ENCODE results near the gene HYAL2. TPM values are rescaled to one million over a fixed set of nuclear protein-coding genes. Genes with fewer than 3 reads are reported as not detected.

HYAL2 gene, protein sequence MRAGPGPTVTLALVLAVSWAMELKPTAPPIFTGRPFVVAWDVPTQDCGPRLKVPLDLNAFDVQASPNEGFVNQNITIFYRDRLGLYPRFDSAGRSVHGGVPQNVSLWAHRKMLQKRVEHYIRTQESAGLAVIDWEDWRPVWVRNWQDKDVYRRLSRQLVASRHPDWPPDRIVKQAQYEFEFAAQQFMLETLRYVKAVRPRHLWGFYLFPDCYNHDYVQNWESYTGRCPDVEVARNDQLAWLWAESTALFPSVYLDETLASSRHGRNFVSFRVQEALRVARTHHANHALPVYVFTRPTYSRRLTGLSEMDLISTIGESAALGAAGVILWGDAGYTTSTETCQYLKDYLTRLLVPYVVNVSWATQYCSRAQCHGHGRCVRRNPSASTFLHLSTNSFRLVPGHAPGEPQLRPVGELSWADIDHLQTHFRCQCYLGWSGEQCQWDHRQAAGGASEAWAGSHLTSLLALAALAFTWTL
- 7.8 and 27.0 TPM in 2 replicates for total RNA-seq (ENCODE audit: low replicate concordance)

DNA sequence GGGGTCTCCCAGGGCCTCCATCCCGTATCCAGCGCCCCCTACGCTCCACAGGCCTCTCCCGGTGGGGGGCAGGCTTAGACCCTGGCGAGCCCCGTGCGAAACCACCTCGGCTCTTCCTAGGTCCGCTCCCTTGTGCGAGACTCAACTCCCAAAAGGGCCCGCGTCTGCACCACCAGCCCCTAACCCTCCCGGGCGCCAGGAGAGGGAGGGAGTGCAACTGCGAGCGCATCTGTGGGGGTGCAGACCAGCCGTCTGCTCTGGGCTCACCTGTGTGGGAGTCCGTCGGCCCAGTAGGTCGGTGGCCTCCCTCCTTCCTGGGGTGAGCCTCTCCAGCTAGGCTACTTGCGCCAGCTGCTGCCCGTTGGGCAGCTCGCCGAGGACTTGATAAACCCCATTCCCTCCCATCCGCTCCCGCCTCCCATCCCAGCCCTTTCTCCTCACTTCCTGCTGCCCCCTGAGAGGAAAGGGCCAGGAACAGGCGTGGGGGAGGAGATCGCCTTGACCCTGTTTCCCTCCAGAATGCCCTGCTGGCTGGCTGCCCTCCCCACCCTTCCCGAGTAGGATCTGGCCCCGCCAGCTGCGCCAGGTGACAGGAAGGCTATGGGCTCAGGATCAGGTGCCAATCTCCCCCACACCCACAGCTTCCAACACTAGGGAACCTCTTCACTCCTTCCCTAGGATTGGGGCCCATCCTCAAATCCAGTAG, at the start of gene HYAL2:
HYAL2 (minus strand) TSS at position 360 of the 706 bp plus-strand sequence. CDS start 2,256 bp downstream, outside the sequence.
- no peak for TF ChIP-seq CTCF (IDR thresholded peaks at IDR 0.05; ENCODE audit: insufficient read depth, low read length)
- DNase-seq (ENCODE audit: low read depth) = no peak

GRCh38 chr3:50371133-50371685, 48.7 kb upstream of the HYAL2 start:
- no peak for TF ChIP-seq CTCF (IDR thresholded peaks at IDR 0.05; ENCODE audit: insufficient read depth, low read length)
- peak; percentile 28 for DNase-seq (ENCODE audit: low read depth)
- H3K4me3 ChIP-seq (ENCODE audit: low read depth, low read length) = no peak overlapping the region

More for the DNA sequence above, at the start of gene HYAL2:
- peak within 1 kb of the TSS; percentile 84 for H3K4me3 ChIP-seq (ENCODE audit: low read depth, low read length)

DNA sequence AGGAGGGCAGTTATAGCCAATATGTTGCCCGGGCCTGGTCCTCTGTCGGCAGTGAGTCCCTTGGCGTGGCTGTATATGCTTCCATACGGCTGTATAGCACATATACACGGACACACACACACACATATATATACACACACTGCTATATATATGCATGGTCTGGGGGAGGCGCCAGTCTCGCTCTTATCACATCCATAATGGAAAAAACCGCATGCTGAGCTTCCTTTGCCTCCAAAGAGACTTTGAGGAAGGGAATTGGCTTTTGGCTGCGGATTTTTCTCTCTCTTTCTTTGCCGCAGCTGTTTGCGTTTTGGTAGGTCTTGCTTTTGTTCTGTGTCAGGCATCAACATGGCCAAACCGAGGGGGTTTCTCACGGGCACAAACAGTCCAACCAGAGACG, 48.0 kb upstream of the HYAL2 start:
- no peak for TF ChIP-seq CTCF (IDR thresholded peaks at IDR 0.05; ENCODE audit: insufficient read depth, low read length)
- no peak for DNase-seq (ENCODE audit: low read depth)
- H3K4me3 ChIP-seq (ENCODE audit: low read depth, low read length) = no peak overlapping the region

GRCh38 chr3:50369012-50369670, 46.6 kb upstream of the HYAL2 start:
- no peak for DNase-seq (ENCODE audit: low read depth)
- TF ChIP-seq CTCF (IDR thresholded peaks at IDR 0.05; ENCODE audit: insufficient read depth, low read length) = no peak
- no peak overlapping the region for H3K4me3 ChIP-seq (ENCODE audit: low read depth, low read length)

GRCh38 chr3:50365842-50366220, 43.3 kb upstream of the HYAL2 start:
- TF ChIP-seq CTCF (IDR thresholded peaks at IDR 0.05; ENCODE audit: insufficient read depth, low read length) = no peak
- no peak for DNase-seq (ENCODE audit: low read depth)
- no peak overlapping the region for H3K4me3 ChIP-seq (ENCODE audit: low read depth, low read length)

GRCh38 chr3:50365080-50365841, 42.7 kb upstream of the HYAL2 start:
- DNase-seq (ENCODE audit: low read depth) = peak; percentile 46
- H3K4me3 ChIP-seq (ENCODE audit: low read depth, low read length) = peak overlapping the region; percentile 63
- TF ChIP-seq CTCF (IDR thresholded peaks at IDR 0.05; ENCODE audit: insufficient read depth, low read length) = no peak
